ENCODE measurements around the gene MTHFD1L. TPM values are rescaled to one million over a fixed set of nuclear protein-coding genes. Genes with fewer than 3 reads are reported as not detected.

MTHFD1L gene
- total and polyA plus RNA-seq, 2 donors (not counting 3 experiments of a cell fraction or from before 2014, with no cell fraction given) = 40.2 to 120 TPM

GRCh38 chr6:150967381-150967780 lies 101.9 kb downstream of the MTHFD1L start:
- H3K9ac ChIP-seq (replicated peaks; ENCODE audit: extremely low read depth, insufficient read depth, low read length) = no peak overlapping the region
- no peaks in the 10 kb centered on the region for H3K27me3 ChIP-seq (ENCODE audit: control insufficient read depth in 2 of 2, insufficient read depth in 2 of 2, low read length in 2 of 2)
- intact Hi-C loops (cut with micrococcal nuclease) = no loop called here
- FAIRE-seq (no peak), DNase-seq (ENCODE audit: low read depth, low spot score) (no peak)
- no peaks in the 10 kb centered on the region for H4K20me1 ChIP-seq (replicated peaks; ENCODE audit: control insufficient read depth, extremely low read depth, insufficient read depth, low read length)
- CTCF ChIA-PET = interaction anchor here (0.5 to 1.6 kb wide), 4 partner anchors 9 to 403 kb away, joined by 3 to 4 read pairs (median 3); no protein-coding TSS in a partner anchor
- no peak overlapping the region for H2AFZ ChIP-seq (ENCODE audit: low read depth, low read length)
- H3K4me2 ChIP-seq (ENCODE audit: insufficient read depth, low read length) = no peak overlapping the region
- no TSS peak for BruUV-seq (replicated peaks)
- TF ChIP-seq MYC (IDR thresholded peaks at IDR 0.05; ENCODE audit: low read depth, low read length) = no peak
- no peak for TF ChIP-seq CTCF (IDR thresholded peaks at IDR 0.05; ENCODE audit: extremely low read depth in 1 of 2, insufficient read depth in 1 of 2, low read depth in 1 of 2, low read length in 2 of 2)
- no peak for TF ChIP-seq POLR2AphosphoS5 (IDR thresholded peaks at IDR 0.05; ENCODE audit: insufficient read depth, low read depth, low read length)
- TF ChIP-seq POLR2A (IDR thresholded peaks at IDR 0.05; ENCODE audit: low read depth, low read length) = no peak
- no peak for TF ChIP-seq EZH2 (IDR thresholded peaks at IDR 0.05; ENCODE audit: borderline replicate concordance, low read depth, low read length, severe bottlenecking)
- H3K9me3 ChIP-seq (replicated peaks; ENCODE audit: control insufficient read depth, insufficient read depth, low read length) = no peaks in the 10 kb centered on the region
- H3K36me3 ChIP-seq (ENCODE audit: control insufficient read depth in 2 of 2, extremely low read depth in 1 of 2, insufficient read depth in 2 of 2, low read length in 2 of 2) = peaks cover 3 to 11% of the 10 kb centered on the region in 2 experiments
- no peak overlapping the region for H3K4me3 ChIP-seq (replicated peaks in 1 of 3; ENCODE audit: insufficient read depth in 1 of 3, low read depth in 1 of 3, low read length in 3 of 3)
- POLR2A ChIA-PET = no interaction called here
- no peak overlapping the region for H3K27ac ChIP-seq (ENCODE audit: insufficient read depth, low read depth, low read length)
- no peaks in the 10 kb centered on the region for H3K79me2 ChIP-seq (ENCODE audit: control insufficient read depth, insufficient read depth, low read length)
- dilution Hi-C loops (cut with MboI; ENCODE audit: extremely low pct_ligation_motif_present, low sequenced_read_pairs) = no loop called here
- no peaks in the 10 kb centered on the region for H3K9me1 ChIP-seq (replicated peaks; ENCODE audit: control insufficient read depth, extremely low read depth, insufficient read depth, low read length)
- H3K4me1 ChIP-seq (ENCODE audit: control insufficient read depth, extremely low read depth, insufficient read depth, low read length) = no peaks in the 10 kb centered on the region

DNA sequence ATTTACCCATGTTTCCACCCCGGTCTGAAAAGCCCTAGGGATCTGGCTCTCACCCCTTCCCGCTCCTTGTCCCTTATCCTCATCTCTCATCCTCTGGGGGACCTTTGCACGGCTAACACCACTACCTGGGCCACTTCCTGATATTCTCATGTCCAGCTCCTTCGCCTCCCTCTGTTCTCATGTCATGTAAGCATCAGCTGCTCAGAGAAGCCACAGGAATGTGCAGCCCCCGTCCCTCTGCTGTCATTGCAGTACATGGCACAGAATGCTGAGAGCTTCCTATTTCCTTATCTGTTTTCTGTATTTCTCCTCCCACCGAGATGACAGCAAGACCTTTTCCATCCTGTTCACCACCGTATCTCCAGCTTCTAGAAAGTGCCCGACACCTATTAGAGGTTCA lies 102.4 kb downstream of the MTHFD1L start:
- no peak for FAIRE-seq

More for the DNA sequence above, 102.4 kb downstream of the MTHFD1L start:
- no peaks in the 10 kb centered on the region for H3K9me1 ChIP-seq (replicated peaks; ENCODE audit: control insufficient read depth, extremely low read depth, insufficient read depth, low read length)
- dilution Hi-C loops (cut with MboI; ENCODE audit: extremely low pct_ligation_motif_present, low sequenced_read_pairs) (no loop called here), intact Hi-C loops (cut with micrococcal nuclease) (no loop called here)
- no peak overlapping the region for H2AFZ ChIP-seq (ENCODE audit: low read depth, low read length)
- no peak overlapping the region for H3K4me3 ChIP-seq (replicated peaks in 1 of 3; ENCODE audit: insufficient read depth in 1 of 3, low read depth in 1 of 3, low read length in 3 of 3)
- no peak overlapping the region for H3K27ac ChIP-seq (ENCODE audit: insufficient read depth, low read depth, low read length)
- no peaks in the 10 kb centered on the region for H3K79me2 ChIP-seq (ENCODE audit: control insufficient read depth, insufficient read depth, low read length)
- no peaks in the 10 kb centered on the region for H3K4me1 ChIP-seq (ENCODE audit: control insufficient read depth, extremely low read depth, insufficient read depth, low read length)
- no peaks in the 10 kb centered on the region for H3K27me3 ChIP-seq (ENCODE audit: control insufficient read depth in 2 of 2, insufficient read depth in 2 of 2, low read length in 2 of 2)
- CTCF ChIA-PET = interaction anchor here (0.5 to 1.6 kb wide), 4 partner anchors 9 to 402 kb away, joined by 3 to 4 read pairs (median 3); no protein-coding TSS in a partner anchor
- no peak for DNase-seq (ENCODE audit: low read depth, low spot score)
- no peak overlapping the region for H3K4me2 ChIP-seq (ENCODE audit: insufficient read depth, low read length)
- no peak overlapping the region for H3K9ac ChIP-seq (replicated peaks; ENCODE audit: extremely low read depth, insufficient read depth, low read length)
- H3K9me3 ChIP-seq (replicated peaks; ENCODE audit: control insufficient read depth, insufficient read depth, low read length) = no peaks in the 10 kb centered on the region
- BruUV-seq (replicated peaks) = no TSS peak
- no peaks in the 10 kb centered on the region for H4K20me1 ChIP-seq (replicated peaks; ENCODE audit: control insufficient read depth, extremely low read depth, insufficient read depth, low read length)
- H3K36me3 ChIP-seq (ENCODE audit: control insufficient read depth in 2 of 2, extremely low read depth in 1 of 2, insufficient read depth in 2 of 2, low read length in 2 of 2) = peaks cover 0 to 8% of the 10 kb centered on the region in 2 experiments
- TF ChIP-seq MAX (IDR thresholded peaks at IDR 0.05; ENCODE audit: insufficient read depth, insufficient read length) (no peak), POLR2A (IDR thresholded peaks at IDR 0.05; ENCODE audit: low read depth, low read length) (no peak)
- POLR2A ChIA-PET = no interaction called here
